HepG2 (cell line): ENCODE data around the gene TTYH2. TPM values are rescaled to one million over a fixed set of nuclear protein-coding genes. Genes with fewer than 3 reads are reported as not detected.

Experiments
- ATAC-seq: fragments of 200-7000 bp; cut with Tn5 transposase; 3 replicates; pipeline ENCODE4 v1.9.1; 2020; ENCODE audit warnings: mild to moderate bottlenecking, moderate library complexity
- BruUV-seq: library from RNA; stranded (reverse); fragments of 400-500 nt; replicated peaks from 2 replicates; lab custom pipeline; 2021; lab: Mats Ljungman, UMichigan
- CTCF ChIA-PET: fragments of 300-600 bp; formaldehyde crosslinking; extraction: SDS; loops from one replicate; lab custom pipeline; 2021; ENCODE audit warnings: low total read pairs, inconsistent platforms, low intra/inter-chr PET ratio; lab: Yijun Ruan, JAX
- POLR2A ChIA-PET: fragments of 350-600 bp; sonication (Branson Sonifier 250); formaldehyde crosslinking; loops from one replicate; lab custom pipeline; 2020; ENCODE audit warnings: antibody characterized with exemption, inconsistent platforms; lab: Yijun Ruan, JAX
- DNase-seq: peaks from one replicate; pipeline ENCODE4 v3.0.0-alpha.2; 2015; ENCODE audit warnings: low spot score
- FAIRE-seq: peaks from 3 replicates; lab custom pipeline; 2011; peaks lifted over from hg19 to GRCh38; lab: Jason Lieb, UNC
- H2AFZ ChIP-seq: one replicate; pipeline ENCODE4 v1.6.1; 2011; ENCODE audit warnings: low read length, inconsistent platforms
- H3K27ac ChIP-seq: fragments of 300-600 bp; 3 replicates; pipeline ENCODE4 v1.8.0; 2011; ENCODE audit warnings: mixed run types, mild to moderate bottlenecking, mixed read lengths, low read length, inconsistent platforms; ENCODE audit not compliant: insufficient read depth; ENCODE audit errors: extremely low read length
- H3K27me3 ChIP-seq, 2 experiments: fragments of 200-600 bp in 1 of 2; 2 replicates in 1 of 2; 3 replicates in 1 of 2; pipeline versions ENCODE4 v1.6.0 to v1.8.0; 2011; ENCODE audit warnings: low read length in 2 of 2, mild to moderate bottlenecking in 2 of 2, moderate library complexity in 2 of 2, inconsistent platforms in 1 of 2; ENCODE audit not compliant: insufficient read depth in 2 of 2, control insufficient read depth in 1 of 2
- H3K36me3 ChIP-seq, 2 experiments: fragments of 200-600 bp in 1 of 2; replicated peaks in 1 of 2; 2 replicates in 1 of 2; 3 replicates in 1 of 2; pipeline versions ENCODE4 v1.5.1 to v1.8.0; 2011; ENCODE audit warnings: low read length in 2 of 2, inconsistent platforms in 1 of 2; ENCODE audit not compliant: insufficient read depth in 2 of 2, control insufficient read depth in 1 of 2
- H3K4me1 ChIP-seq: 2 replicates; pipeline ENCODE4 v1.5.1; 2012; ENCODE audit warnings: low read length, inconsistent platforms; ENCODE audit not compliant: insufficient read depth
- H3K4me2 ChIP-seq: 2 replicates; pipeline ENCODE4 v1.6.0; 2011; ENCODE audit warnings: low read depth, low read length, inconsistent platforms
- H3K4me3 ChIP-seq, 3 experiments: fragments of 200-600 bp in 1 of 3; sonication (generic), shearing (Covaris generic) in 1 of 3; replicated peaks in 1 of 3; 2 replicates each; pipeline ENCODE4 v1.5.1; 2011 to 2016; ENCODE audit warnings: low read length in 3 of 3, inconsistent platforms in 2 of 3, low read depth in 2 of 3, mild to moderate bottlenecking in 2 of 3, control low read depth in 1 of 3, mixed read lengths in 1 of 3; ENCODE audit not compliant: insufficient read depth in 1 of 3
- H3K79me2 ChIP-seq: one replicate; pipeline ENCODE4 v1.6.1; 2011; ENCODE audit warnings: low read length, inconsistent platforms; ENCODE audit not compliant: insufficient read depth
- H3K9ac ChIP-seq: 2 replicates; pipeline ENCODE4 v1.6.0; 2011; ENCODE audit warnings: mild to moderate bottlenecking, low read depth, low read length, inconsistent platforms; ENCODE audit not compliant: insufficient read depth
- H3K9me3 ChIP-seq: 2 replicates; pipeline ENCODE4 v1.5.1; 2012; ENCODE audit warnings: mild to moderate bottlenecking, low read length
- H4K20me1 ChIP-seq: 2 replicates; pipeline ENCODE4 v1.6.0; 2011; ENCODE audit warnings: inconsistent platforms, mild to moderate bottlenecking, low read length, moderate library complexity; ENCODE audit not compliant: insufficient read depth
- TRIM22 ChIP-seq: fragments of 450-650 bp; IDR thresholded peaks from 2 replicates; pipeline ENCODE4 v1.6.1; 2017
- ZBTB40 ChIP-seq, 2 experiments: fragments of 450-650 bp in 1 of 2; sonication (generic) in 1 of 2; formaldehyde crosslinking in 1 of 2; IDR thresholded peaks; 2 replicates each; pipeline versions ENCODE4 v1.6.1 to v1.8.0; 2016 to 2022; ENCODE audit warnings: antibody characterized with exemption in 1 of 2, mild to moderate bottlenecking in 1 of 2, missing genetic modification reagents in 1 of 2
- ZNF407 ChIP-seq: sonication (generic); formaldehyde crosslinking; IDR thresholded peaks from one replicate; pipeline ENCODE4 v1.5.1; 2020; ENCODE audit warnings: mild to moderate bottlenecking, missing genetic modification reagents; ENCODE audit errors: not compliant biosample characterization
- ZNF552 ChIP-seq: sonication (generic); formaldehyde crosslinking; IDR thresholded peaks from 2 replicates; pipeline ENCODE4 v1.9.0; 2022; ENCODE audit warnings: missing genetic modification reagents, mild to moderate bottlenecking, borderline replicate concordance
- WGBS: methylation state at CpG from one replicate; pipeline ENCODE4 v1.1.6; 2017; ENCODE audit warnings: low lambda C conversion rate; 5-methylcytosine and 5-hydroxymethylcytosine counted together
- in situ Hi-C: cut with HindIII; loops from 2 replicates; pipeline ENCODE4 v1.10.0; 2017; ENCODE audit warnings: low pct_unique_long_range_greater_than_20kb; ENCODE audit not compliant: extremely low pct_ligation_motif_present
- intact Hi-C: fragments of 100-400 bp; cut with micrococcal nuclease; formaldehyde crosslinking; loops from one replicate; pipeline ENCODE4 v1.10.0; 2022; ENCODE audit not compliant: unreplicated experiment
- polyA plus RNA-seq, 8 experiments: library from polyadenylated mRNA; depleted of rRNA in 3 of 8; stranded (reverse) in 7 of 8; unstranded in 1 of 8; fragments of >200 nt; fragmentation: Illumina TruSeq in 4 of 8; extraction: Trizol in 4 of 8; gene quantifications; 2 replicates each; pipeline versions ENCODE4 v1.2.1 to v1.2.3, GENCODE V29; 2011 to 2016; ENCODE audit warnings: low read depth in 4 of 8, missing spikeins in 1 of 8, mixed read lengths in 1 of 8; ENCODE audit not compliant: insufficient read depth in 1 of 8
- total RNA-seq, 5 experiments: library from RNA; depleted of rRNA; stranded (reverse); fragments of >200 nt; fragmentation: Illumina TruSeq; extraction: Trizol; gene quantifications; 2 replicates each; pipeline ENCODE4 v1.2.3, GENCODE V29; 2016; ENCODE audit warnings: low read depth in 1 of 5

The TTYH2 gene
- total and polyA plus RNA-seq, 2 of the 13 experiments (the other 11 are each of a cell fraction or from before 2014, with no cell fraction given) = 0.77 to 0.96 TPM

DNA sequence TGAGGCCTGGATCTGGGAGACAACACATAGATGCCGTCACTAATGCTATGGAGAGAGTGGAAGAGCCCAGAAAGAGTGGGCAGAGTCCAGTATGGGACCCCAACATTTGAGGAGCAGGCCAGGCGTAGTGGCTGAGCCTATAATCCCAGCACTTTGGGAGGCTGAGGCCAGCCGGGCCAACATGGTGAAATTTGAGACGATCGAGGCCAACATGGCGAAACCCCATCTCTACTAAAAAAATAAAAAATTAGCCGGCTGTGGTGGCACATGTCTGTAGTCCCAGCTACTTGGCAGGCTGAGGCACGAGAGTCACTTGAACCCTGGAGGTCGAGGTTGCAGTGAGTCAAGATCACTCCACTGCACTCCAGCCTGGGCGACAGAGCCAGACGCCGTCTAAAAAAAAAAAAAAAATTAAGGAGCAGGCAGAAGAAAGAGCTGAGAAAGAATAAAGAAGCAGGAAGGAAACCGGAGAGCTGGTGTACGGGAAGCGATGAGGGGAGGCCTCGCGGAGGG, 54.7 kb downstream of the TTYH2 start:
- no peak overlapping the region for H3K27ac ChIP-seq
- no TSS peak for BruUV-seq
- FAIRE-seq = no peak
- H3K79me2 ChIP-seq = no peaks in the 10 kb centered on the region
- no peak overlapping the region for H3K9ac ChIP-seq
- in situ Hi-C loops (no loop called here), intact Hi-C loops (no loop called here)
- no peaks in the 10 kb centered on the region for H4K20me1 ChIP-seq
- H3K9me3 ChIP-seq = no peaks in the 10 kb centered on the region
- peaks cover 0 to 43% of the 10 kb centered on the region in 2 experiments; a peak in 4 of 5 replicates for H3K27me3 ChIP-seq
- H3K4me2 ChIP-seq = no peak overlapping the region
- no peak overlapping the region for H3K4me3 ChIP-seq
- no peaks in the 10 kb centered on the region for H3K4me1 ChIP-seq
- WGBS = 67% methylated on average over 17 of the region's 17 CpGs
- POLR2A ChIA-PET = no interaction called here
- no peaks in the 10 kb centered on the region for H3K36me3 ChIP-seq
- CTCF ChIA-PET = no interaction called here
- H2AFZ ChIP-seq = no peak overlapping the region
- ATAC-seq = no peak
- no peak for DNase-seq
- no peak for TF ChIP-seq ZBTB40 (IDR thresholded peaks at IDR 0.05)
- no peak for TF ChIP-seq ZBTB40 (CRISPR knock-in tag; IDR thresholded peaks at IDR 0.05)
- no peak for TF ChIP-seq ZNF552
- TF ChIP-seq TRIM22 = no peak
- TF ChIP-seq ZNF407 (CRISPR knock-in tag) = no peak
